ENCODE measurements around the gene FBXW10. TPM values are rescaled to one million over a fixed set of nuclear protein-coding genes. Genes with fewer than 3 reads are reported as not detected.
A peak's percentile ranks its signal among the peaks of the same experiment; 100 is the strongest.
"Not testable (repeated sequence)": the region's sequence is repeated elsewhere in the genome, so short reads cannot be mapped to it uniquely, and the experiment has no call there.

The FBXW10 gene
- polyA plus RNA-seq, 1 donor from 2014 or later = 0.21 TPM

DNA sequence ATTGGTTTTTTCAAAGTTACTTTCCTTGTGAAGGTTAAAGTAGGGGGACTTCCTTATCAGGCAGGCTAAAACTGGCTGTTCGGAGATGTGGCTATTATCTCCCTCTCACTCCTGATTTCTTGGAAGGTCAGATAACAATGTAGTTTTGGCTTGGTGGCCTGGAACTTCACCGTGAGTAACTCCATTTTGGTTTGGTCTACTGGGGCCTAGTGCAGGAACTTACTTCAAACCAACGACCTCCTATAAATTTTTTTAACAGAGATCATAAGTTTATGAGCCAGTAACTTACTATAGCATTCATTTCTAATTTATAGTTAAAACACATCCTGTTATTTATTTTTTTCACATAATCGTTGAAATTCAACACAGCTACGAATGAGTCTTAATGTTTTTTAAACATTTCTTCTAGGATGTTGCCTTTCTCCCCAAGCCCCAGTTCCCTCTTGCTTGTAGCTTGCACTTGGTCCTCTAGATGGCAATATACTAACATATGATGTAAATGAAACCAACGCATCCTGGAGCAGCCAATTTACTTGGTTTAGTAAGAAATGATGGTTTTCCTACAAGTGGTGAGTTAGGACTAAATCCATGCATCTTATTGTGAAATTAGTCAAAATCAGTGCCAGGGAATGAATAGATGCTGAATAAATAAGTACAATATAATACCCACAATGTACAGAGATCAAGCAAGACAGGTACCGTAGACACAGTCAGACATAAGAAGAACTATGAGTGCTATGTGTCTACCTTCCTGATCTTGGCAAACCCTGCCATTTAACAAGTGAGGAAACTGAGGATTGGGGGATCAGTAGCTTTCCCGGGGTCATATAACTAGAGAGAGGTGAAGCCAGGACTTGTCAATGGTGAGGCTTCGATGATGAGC lies 72.9 kb downstream of the FBXW10 start:
- H3K4me2 ChIP-seq (ENCODE audit: low read length); H4K20me1 ChIP-seq (ENCODE audit: insufficient read depth); H3K27me3 ChIP-seq (ENCODE audit: insufficient read depth, low read depth, low read length); H3K27ac ChIP-seq (ENCODE audit: low read length); H3K9me3 ChIP-seq (ENCODE audit: low read length); H3K36me3 ChIP-seq (ENCODE audit: insufficient read depth, low read length); H2AFZ ChIP-seq (ENCODE audit: low read depth, low read length); H3K79me2 ChIP-seq (replicated peaks; ENCODE audit: insufficient read depth, low read length); H3K9me2 ChIP-seq (ENCODE audit: insufficient read depth, low read length); H3K4me3 ChIP-seq (ENCODE audit: low read length); H3F3A ChIP-seq (ENCODE audit: insufficient read depth, low read length, poor library complexity, severe bottlenecking); H3K9ac ChIP-seq (ENCODE audit: low read length): not testable (repeated sequence)
- TF ChIP-seq, protein P1, sequence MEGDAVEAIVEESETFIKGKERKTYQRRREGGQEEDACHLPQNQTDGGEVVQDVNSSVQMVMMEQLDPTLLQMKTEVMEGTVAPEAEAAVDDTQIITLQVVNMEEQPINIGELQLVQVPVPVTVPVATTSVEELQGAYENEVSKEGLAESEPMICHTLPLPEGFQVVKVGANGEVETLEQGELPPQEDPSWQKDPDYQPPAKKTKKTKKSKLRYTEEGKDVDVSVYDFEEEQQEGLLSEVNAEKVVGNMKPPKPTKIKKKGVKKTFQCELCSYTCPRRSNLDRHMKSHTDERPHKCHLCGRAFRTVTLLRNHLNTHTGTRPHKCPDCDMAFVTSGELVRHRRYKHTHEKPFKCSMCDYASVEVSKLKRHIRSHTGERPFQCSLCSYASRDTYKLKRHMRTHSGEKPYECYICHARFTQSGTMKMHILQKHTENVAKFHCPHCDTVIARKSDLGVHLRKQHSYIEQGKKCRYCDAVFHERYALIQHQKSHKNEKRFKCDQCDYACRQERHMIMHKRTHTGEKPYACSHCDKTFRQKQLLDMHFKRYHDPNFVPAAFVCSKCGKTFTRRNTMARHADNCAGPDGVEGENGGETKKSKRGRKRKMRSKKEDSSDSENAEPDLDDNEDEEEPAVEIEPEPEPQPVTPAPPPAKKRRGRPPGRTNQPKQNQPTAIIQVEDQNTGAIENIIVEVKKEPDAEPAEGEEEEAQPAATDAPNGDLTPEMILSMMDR (IDR thresholded peaks at IDR 0.05; ENCODE audit: poor library complexity, severe bottlenecking) = peak; percentile 82
- peak; percentile 76 for TF ChIP-seq RAD21 (conservative IDR thresholded peaks at IDR 0.05)
- TF ChIP-seq SMC3 (conservative IDR thresholded peaks at IDR 0.05; ENCODE audit: poor library complexity) = peak; percentile 74

DNA sequence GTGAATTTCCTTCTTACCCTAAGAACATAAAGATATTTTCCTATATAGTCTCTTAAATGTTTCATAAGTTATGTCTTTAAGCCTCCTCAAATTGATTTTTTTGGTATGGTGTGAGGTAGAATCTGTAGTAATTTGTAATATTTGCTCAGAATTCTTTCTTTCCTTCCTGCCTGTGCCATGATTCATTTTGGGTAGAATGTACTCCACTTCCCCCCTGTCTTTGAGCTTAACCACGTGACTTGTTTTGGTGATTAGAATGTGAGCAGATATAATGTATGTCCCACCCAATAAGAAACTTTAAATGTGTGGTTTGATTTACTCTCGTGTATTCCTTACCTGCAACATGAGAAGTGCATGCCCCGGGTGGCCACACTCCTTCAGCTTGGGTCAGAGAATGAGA lies 77.6 kb downstream of the FBXW10 start:
- not testable (repeated sequence) for H3K4me3 ChIP-seq (ENCODE audit: low read length); H3K9ac ChIP-seq (ENCODE audit: low read length); H3K79me2 ChIP-seq (replicated peaks; ENCODE audit: insufficient read depth, low read length); H3K27me3 ChIP-seq (ENCODE audit: insufficient read depth, low read depth, low read length); H3K27ac ChIP-seq (ENCODE audit: low read length); H3K9me3 ChIP-seq (ENCODE audit: low read length); H3K4me2 ChIP-seq (ENCODE audit: low read length); H4K20me1 ChIP-seq (ENCODE audit: insufficient read depth); H3K36me3 ChIP-seq (ENCODE audit: insufficient read depth, low read length); H3F3A ChIP-seq (ENCODE audit: insufficient read depth, low read length, poor library complexity, severe bottlenecking); H2AFZ ChIP-seq (ENCODE audit: low read depth, low read length); H3K9me2 ChIP-seq (ENCODE audit: insufficient read depth, low read length)

DNA sequence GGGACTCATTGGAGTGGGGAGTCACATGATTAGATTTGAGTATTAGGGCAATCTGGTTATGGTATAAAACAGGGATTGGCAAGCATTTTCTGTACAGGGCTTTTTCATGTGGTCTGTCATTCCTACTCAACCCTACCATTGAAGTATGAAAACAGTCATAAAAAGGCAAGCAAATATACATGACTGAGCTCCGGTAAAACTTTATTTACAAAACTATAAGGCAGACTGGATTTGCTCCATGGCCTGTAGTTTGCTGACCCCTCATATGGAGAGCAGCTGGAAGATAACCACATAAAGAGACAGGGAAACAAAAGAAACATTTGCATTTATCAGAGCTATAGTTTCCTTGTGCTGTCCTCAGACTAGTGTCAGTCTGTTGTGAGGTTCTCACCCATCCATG lies 83.8 kb downstream of the FBXW10 start:
- H3K79me2 ChIP-seq (replicated peaks; ENCODE audit: insufficient read depth, low read length); H4K20me1 ChIP-seq (ENCODE audit: insufficient read depth); H3K4me2 ChIP-seq (ENCODE audit: low read length); H3K9me2 ChIP-seq (ENCODE audit: insufficient read depth, low read length); H3F3A ChIP-seq (ENCODE audit: insufficient read depth, low read length, poor library complexity, severe bottlenecking); H3K9ac ChIP-seq (ENCODE audit: low read length); H3K27me3 ChIP-seq (ENCODE audit: insufficient read depth, low read depth, low read length); H3K9me3 ChIP-seq (ENCODE audit: low read length); H3K4me3 ChIP-seq (ENCODE audit: low read length); H3K36me3 ChIP-seq (ENCODE audit: insufficient read depth, low read length); H2AFZ ChIP-seq (ENCODE audit: low read depth, low read length); H3K27ac ChIP-seq (ENCODE audit: low read length): not testable (repeated sequence)

Small RNAs within 50 kb of the gene (small RNA-seq; reads per million reads assigned to genes)
- 0 reads per million in 3 experiments for gene AC026271.4

Other genes starting within 250 kb of the FBXW10 start
- 2.1 and 2.2 TPM in 2 replicates for gene TBC1D28, start 99.7 kb upstream of the FBXW10 start, polyA plus RNA-seq
- gene FOXO3B, start 61.7 kb upstream of the FBXW10 start, polyA plus RNA-seq = 4.0 and 4.2 TPM in 2 replicates
- gene TVP23B, start 37.1 kb downstream of the FBXW10 start, polyA plus RNA-seq = 62.4 and 71.5 TPM in 2 replicates
- gene PRPSAP2, start 114.1 kb downstream of the FBXW10 start, polyA plus RNA-seq = 358 and 378 TPM in 2 replicates
- not detected in 2 replicates for gene SLC5A10, start 208.1 kb downstream of the FBXW10 start, polyA plus RNA-seq

All from neural cell (in vitro differentiated cells).